Central memory CD8-positive, alpha-beta T cell (primary cell): ENCODE results near the gene APBB2.

Experiments
- ATAC-seq: fragments of 150-1000 bp; cut with Tn5 transposase; replicated peaks from 2 replicates; pipeline ENCODE4 v1.10.0; 2022; ENCODE audit warnings: mild to moderate bottlenecking, moderate FRiP score, moderate number of reproducible peaks; ENCODE audit not compliant: poor library complexity, severe bottlenecking; ENCODE audit errors: extremely low read depth
- DNase-seq, 2 donors: peaks; one replicate each; pipeline ENCODE4 v3.0.0; 2021; ENCODE audit warnings: low spot score in 2 of 2
- H3K27ac Mint-ChIP-seq: one replicate; pipeline ENCODE4 v1.8.0; 2022; ENCODE audit warnings: low read depth, mild to moderate bottlenecking, moderate library complexity, mixed read lengths
- H3K27me3 Mint-ChIP-seq: one replicate; pipeline ENCODE4 v1.8.0; 2022; ENCODE audit warnings: mixed read lengths
- H3K36me3 Mint-ChIP-seq: one replicate; pipeline ENCODE4 v1.8.0; 2022; ENCODE audit warnings: mild to moderate bottlenecking, moderate library complexity, mixed read lengths; ENCODE audit not compliant: insufficient read depth
- H3K4me1 Mint-ChIP-seq: one replicate; pipeline ENCODE4 v1.8.0; 2022; ENCODE audit warnings: mixed read lengths
- H3K4me3 Mint-ChIP-seq: one replicate; pipeline ENCODE4 v1.8.0; 2022; ENCODE audit warnings: mild to moderate bottlenecking, moderate library complexity, mixed read lengths
- H3K9me3 Mint-ChIP-seq: one replicate; pipeline ENCODE4 v1.8.0; 2022; ENCODE audit warnings: mixed read lengths

Gene APBB2

GRCh38 chr4:41134581-41134980, 79.8 kb downstream of the APBB2 start:
- DNase-seq: no peak
- Mint-ChIP-seq H3K9me3 (no peaks in the 10 kb centered on the region), H3K27ac (no peak overlapping the region), H3K4me1 (no peaks in the 10 kb centered on the region), H3K4me3 (no peak overlapping the region), H3K36me3 (peaks cover 1% of the 10 kb centered on the region), H3K27me3 (peaks cover 5% of the 10 kb centered on the region)
- no peak for ATAC-seq

GRCh38 chr4:41133454-41134018, 80.8 kb downstream of the APBB2 start:
- Mint-ChIP-seq H3K36me3 (peaks cover 1% of the 10 kb centered on the region), H3K9me3 (peaks cover 5% of the 10 kb centered on the region), H3K4me1 (no peaks in the 10 kb centered on the region), H3K27ac (no peak overlapping the region), H3K27me3 (peaks cover 15% of the 10 kb centered on the region), H3K4me3 (no peak overlapping the region)
- ATAC-seq (no peak), DNase-seq (no peak)

GRCh38 chr4:41132055-41132683, 82.2 kb downstream of the APBB2 start:
- Mint-ChIP-seq H3K27ac (no peak overlapping the region), H3K27me3 (peaks cover 17% of the 10 kb centered on the region), H3K9me3 (peaks cover 5% of the 10 kb centered on the region), H3K4me1 (no peaks in the 10 kb centered on the region), H3K36me3 (peaks cover 1% of the 10 kb centered on the region), H3K4me3 (no peak overlapping the region)
- ATAC-seq: no peak
- no peak for DNase-seq

GRCh38 chr4:41129936-41130440, 84.4 kb downstream of the APBB2 start:
- Mint-ChIP-seq H3K4me3 (no peak overlapping the region), H3K4me1 (no peaks in the 10 kb centered on the region), H3K27me3 (peaks cover 17% of the 10 kb centered on the region), H3K36me3 (peaks cover under 1% of the 10 kb centered on the region), H3K27ac (no peak overlapping the region), H3K9me3 (peaks cover 5% of the 10 kb centered on the region)
- DNase-seq (no peak), ATAC-seq (no peak)

GRCh38 chr4:41129128-41129754, 85.1 kb downstream of the APBB2 start:
- no peak overlapping the region for H3K4me3 Mint-ChIP-seq
- no peak overlapping the region for H3K27ac Mint-ChIP-seq
- no peaks in the 10 kb centered on the region for H3K36me3 Mint-ChIP-seq
- H3K9me3 Mint-ChIP-seq: peaks cover 5% of the 10 kb centered on the region
- ATAC-seq (no peak), DNase-seq (no peak)
- peaks cover 17% of the 10 kb centered on the region for H3K27me3 Mint-ChIP-seq
- H3K4me1 Mint-ChIP-seq: no peaks in the 10 kb centered on the region

GRCh38 chr4:41125558-41126311, 88.6 kb downstream of the APBB2 start:
- H3K36me3 Mint-ChIP-seq: no peaks in the 10 kb centered on the region
- no peak overlapping the region for H3K27ac Mint-ChIP-seq
- ATAC-seq (no peak), DNase-seq (no peak)
- no peak overlapping the region for H3K4me3 Mint-ChIP-seq
- H3K9me3 Mint-ChIP-seq: peaks cover 5% of the 10 kb centered on the region
- H3K27me3 Mint-ChIP-seq: peaks cover 17% of the 10 kb centered on the region
- H3K4me1 Mint-ChIP-seq: no peaks in the 10 kb centered on the region

GRCh38 chr4:41124916-41125548, 89.3 kb downstream of the APBB2 start:
- peaks cover 17% of the 10 kb centered on the region for H3K27me3 Mint-ChIP-seq
- no peak overlapping the region for H3K4me3 Mint-ChIP-seq
- ATAC-seq: no peak
- H3K36me3 Mint-ChIP-seq: no peaks in the 10 kb centered on the region
- H3K27ac Mint-ChIP-seq: no peak overlapping the region
- DNase-seq: no peak
- peaks cover 5% of the 10 kb centered on the region for H3K9me3 Mint-ChIP-seq
- no peaks in the 10 kb centered on the region for H3K4me1 Mint-ChIP-seq

GRCh38 chr4:41122775-41123174, 91.6 kb downstream of the APBB2 start:
- no peaks in the 10 kb centered on the region for H3K9me3 Mint-ChIP-seq
- no peaks in the 10 kb centered on the region for H3K36me3 Mint-ChIP-seq
- H3K27ac Mint-ChIP-seq: no peak overlapping the region
- DNase-seq: no peak
- no peaks in the 10 kb centered on the region for H3K4me1 Mint-ChIP-seq
- no peak for ATAC-seq
- H3K27me3 Mint-ChIP-seq: no peaks in the 10 kb centered on the region
- no peak overlapping the region for H3K4me3 Mint-ChIP-seq

- no peaks in the 10 kb centered on the region for H3K27me3 Mint-ChIP-seq
- DNase-seq (no peak), ATAC-seq (no peak)
- no peaks in the 10 kb centered on the region for H3K4me1 Mint-ChIP-seq
- no peaks in the 10 kb centered on the region for H3K9me3 Mint-ChIP-seq
- no peak overlapping the region for H3K27ac Mint-ChIP-seq
- H3K36me3 Mint-ChIP-seq: no peaks in the 10 kb centered on the region
- no peak overlapping the region for H3K4me3 Mint-ChIP-seq
Measured at GRCh38 chr4:41122309-41122708, 92.0 kb downstream of the APBB2 start.

GRCh38 chr4:41121906-41122305, 92.4 kb downstream of the APBB2 start:
- H3K27me3 Mint-ChIP-seq: no peaks in the 10 kb centered on the region
- no peaks in the 10 kb centered on the region for H3K4me1 Mint-ChIP-seq
- H3K36me3 Mint-ChIP-seq: no peaks in the 10 kb centered on the region
- H3K4me3 Mint-ChIP-seq: no peak overlapping the region
- DNase-seq: no peak
- ATAC-seq: no peak
- no peak overlapping the region for H3K27ac Mint-ChIP-seq
- H3K9me3 Mint-ChIP-seq: no peaks in the 10 kb centered on the region

- H3K27ac Mint-ChIP-seq: no peak overlapping the region
- no peak for ATAC-seq
- H3K4me3 Mint-ChIP-seq: no peak overlapping the region
- H3K27me3 Mint-ChIP-seq: no peaks in the 10 kb centered on the region
- no peaks in the 10 kb centered on the region for H3K9me3 Mint-ChIP-seq
- H3K36me3 Mint-ChIP-seq: no peaks in the 10 kb centered on the region
- no peak for DNase-seq
- no peaks in the 10 kb centered on the region for H3K4me1 Mint-ChIP-seq
Measured at GRCh38 chr4:41120297-41121217, 93.8 kb downstream of the APBB2 start.
